OCI-LY1 (cell line): ENCODE data around the gene OLFML2B.

Experiments
- H2AFZ ChIP-seq: fragments of 200-600 bp; sonication (generic), shearing (Covaris generic); 2 replicates; pipeline ENCODE4 v1.6.0; 2014; ENCODE audit warnings: antibody characterized with exemption, mild to moderate bottlenecking, low read length
- H3F3A ChIP-seq: fragments of 200-600 bp; sonication (generic), shearing (Covaris generic); 2 replicates; pipeline ENCODE4 v1.6.0; 2014; ENCODE audit warnings: mild to moderate bottlenecking, antibody characterized with exemption, low read length, moderate library complexity; ENCODE audit not compliant: insufficient read depth
- H3K27ac ChIP-seq: fragments of 200-600 bp; sonication (generic); 2 replicates; pipeline ENCODE4 v1.5.1; 2014; ENCODE audit warnings: low read length, mixed run types, mild to moderate bottlenecking, low read depth; ENCODE audit not compliant: poor library complexity, severe bottlenecking
- H3K27me3 ChIP-seq: fragments of 200-600 bp; sonication (generic); 2 replicates; pipeline ENCODE4 v1.6.0; 2014; ENCODE audit warnings: antibody characterized with exemption, mild to moderate bottlenecking, low read length, moderate library complexity; ENCODE audit not compliant: insufficient read depth
- H3K36me3 ChIP-seq: fragments of 200-600 bp; sonication (generic); 2 replicates; pipeline ENCODE4 v1.6.1; 2014; ENCODE audit warnings: mild to moderate bottlenecking, antibody characterized with exemption, low read length, moderate library complexity, mixed read lengths; ENCODE audit not compliant: insufficient read depth
- H3K4me1 ChIP-seq: fragments of 200-600 bp; sonication (generic); 2 replicates; pipeline ENCODE4 v1.5.1; 2014; ENCODE audit warnings: mild to moderate bottlenecking, low read length, moderate library complexity; ENCODE audit not compliant: insufficient read depth, severe bottlenecking
- H3K4me2 ChIP-seq: fragments of 200-600 bp; sonication (generic), shearing (Covaris generic); 2 replicates; pipeline ENCODE4 v1.6.1; 2014; ENCODE audit warnings: low read length
- H3K4me3 ChIP-seq: fragments of 200-600 bp; sonication (generic); 2 replicates; pipeline ENCODE4 v1.5.1; 2014; ENCODE audit warnings: low read length, low read depth, mild to moderate bottlenecking, mixed read lengths; ENCODE audit not compliant: poor library complexity, severe bottlenecking
- H3K79me2 ChIP-seq: fragments of 200-600 bp; shearing (Covaris generic); 2 replicates; pipeline ENCODE4 v1.6.1; 2016; ENCODE audit warnings: mixed run types, low read length, mixed read lengths; ENCODE audit not compliant: insufficient read depth
- H3K9ac ChIP-seq: fragments of 200-600 bp; sonication (generic), shearing (Covaris generic); 2 replicates; pipeline ENCODE4 v1.6.1; 2014; ENCODE audit warnings: mild to moderate bottlenecking, low read length, mixed read lengths
- H3K9me2 ChIP-seq: fragments of 200-600 bp; sonication (generic), shearing (Covaris generic); 2 replicates; pipeline ENCODE4 v1.6.1; 2014; ENCODE audit warnings: low read depth, mild to moderate bottlenecking, low read length, mixed read lengths
- H3K9me3 ChIP-seq: fragments of 200-600 bp; shearing (Covaris generic); 2 replicates; pipeline ENCODE4 v1.6.1; 2014; ENCODE audit warnings: low read length, mixed read lengths
- H4K20me1 ChIP-seq: fragments of 200-600 bp; sonication (generic), shearing (Covaris generic); 2 replicates; pipeline ENCODE4 v1.6.0; 2016; ENCODE audit warnings: mild to moderate bottlenecking, low read length; ENCODE audit not compliant: insufficient read depth
- CTCF ChIP-seq: fragments of 200-600 bp; sonication (generic), shearing (Covaris generic); IDR thresholded peaks from 2 replicates; pipeline ENCODE4 v1.5.1; 2017; ENCODE audit warnings: mild to moderate bottlenecking, antibody characterized with exemption, low read length, moderate library complexity, mixed read lengths
- EZH2 ChIP-seq: fragments of 200-600 bp; sonication (generic), shearing (Covaris generic); IDR thresholded peaks from 2 replicates; pipeline ENCODE4 v1.8.0; 2017; ENCODE audit warnings: borderline replicate concordance, mixed run types, mild to moderate bottlenecking, antibody characterized with exemption, low read length, moderate library complexity, mixed read lengths

OLFML2B gene

GRCh38 chr1:162007466-162007865 is 16.2 kb downstream of the OLFML2B start:
- Histone ChIP-seq H2AFZ (no peak overlapping the region), H3F3A (no peaks in the 10 kb centered on the region), H3K27me3 (no peaks in the 10 kb centered on the region; the same call in 1 of the 2 replicates), H3K9me2 (no peaks in the 10 kb centered on the region), H3K9ac (no peak overlapping the region), H3K4me2 (no peak overlapping the region), H3K79me2 (no peaks in the 10 kb centered on the region), H3K27ac (no peak overlapping the region), H3K9me3 (no peaks in the 10 kb centered on the region), H4K20me1 (no peaks in the 10 kb centered on the region), H3K4me1 (no peaks in the 10 kb centered on the region), H3K4me3 (no peak overlapping the region), H3K36me3 (no peaks in the 10 kb centered on the region)
- TF ChIP-seq EZH2, result no peak
- TF ChIP-seq CTCF, result no peak

GRCh38 chr1:162006081-162006480 is 17.6 kb downstream of the OLFML2B start:
- Histone ChIP-seq H3K4me3 (no peak overlapping the region), H3F3A (no peaks in the 10 kb centered on the region), H3K4me2 (no peak overlapping the region), H3K9me2 (no peaks in the 10 kb centered on the region), H3K79me2 (no peaks in the 10 kb centered on the region), H3K27ac (no peak overlapping the region), H3K27me3 (no peaks in the 10 kb centered on the region; the same call in 1 of the 2 replicates), H2AFZ (no peak overlapping the region), H4K20me1 (no peaks in the 10 kb centered on the region), H3K9me3 (no peaks in the 10 kb centered on the region), H3K4me1 (no peaks in the 10 kb centered on the region), H3K36me3 (no peaks in the 10 kb centered on the region), H3K9ac (no peak overlapping the region)
- no peak for TF ChIP-seq EZH2
- no peak for TF ChIP-seq CTCF

DNA sequence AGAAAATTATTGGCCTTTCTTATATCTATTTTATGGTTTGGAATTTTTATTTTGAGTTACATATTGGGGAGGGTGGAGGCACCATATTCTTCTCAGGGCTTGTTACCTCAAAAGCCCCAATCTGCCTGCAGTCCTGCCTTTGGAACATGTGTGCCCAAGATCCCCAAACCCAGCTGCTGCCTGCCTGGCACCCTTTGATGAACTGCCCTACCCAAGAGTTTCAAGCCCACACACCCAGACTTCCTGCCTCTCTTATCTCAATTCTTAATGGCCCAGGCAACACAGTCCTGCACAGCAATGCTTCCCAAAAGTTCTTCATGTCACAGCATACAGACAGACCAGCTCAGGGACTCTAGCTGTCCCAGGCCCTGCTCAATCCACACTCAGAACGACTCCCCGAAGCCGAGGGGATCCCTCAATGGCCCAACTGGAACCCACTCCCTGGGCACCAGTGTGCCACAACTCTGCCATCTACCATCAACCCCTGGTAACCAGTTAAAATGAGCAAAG is 19.2 kb downstream of the OLFML2B start:
- no peaks in the 10 kb centered on the region for H3K9me3 ChIP-seq
- no peak overlapping the region for H3K4me3 ChIP-seq
- no peak overlapping the region for H3K9ac ChIP-seq
- H3K27me3 ChIP-seq, result no peaks in the 10 kb centered on the region; the same call in 1 of the 2 replicates
- no peak overlapping the region for H3K27ac ChIP-seq
- no peak overlapping the region for H2AFZ ChIP-seq
- no peaks in the 10 kb centered on the region for H3K79me2 ChIP-seq
- no peaks in the 10 kb centered on the region for H3K36me3 ChIP-seq
- H3F3A ChIP-seq, result no peaks in the 10 kb centered on the region
- no peaks in the 10 kb centered on the region for H3K4me1 ChIP-seq
- H4K20me1 ChIP-seq, result no peaks in the 10 kb centered on the region
- no peak overlapping the region for H3K4me2 ChIP-seq
- TF ChIP-seq CTCF, result no peak
- TF ChIP-seq EZH2, result no peak
- H3K9me2 ChIP-seq, result no peaks in the 10 kb centered on the region
